ENCODE data around the gene NUDT3.
"Not testable (repeated sequence)": the region's sequence is repeated elsewhere in the genome, so short reads cannot be mapped to it uniquely, and the experiment has no call there.

Gene NUDT3

DNA sequence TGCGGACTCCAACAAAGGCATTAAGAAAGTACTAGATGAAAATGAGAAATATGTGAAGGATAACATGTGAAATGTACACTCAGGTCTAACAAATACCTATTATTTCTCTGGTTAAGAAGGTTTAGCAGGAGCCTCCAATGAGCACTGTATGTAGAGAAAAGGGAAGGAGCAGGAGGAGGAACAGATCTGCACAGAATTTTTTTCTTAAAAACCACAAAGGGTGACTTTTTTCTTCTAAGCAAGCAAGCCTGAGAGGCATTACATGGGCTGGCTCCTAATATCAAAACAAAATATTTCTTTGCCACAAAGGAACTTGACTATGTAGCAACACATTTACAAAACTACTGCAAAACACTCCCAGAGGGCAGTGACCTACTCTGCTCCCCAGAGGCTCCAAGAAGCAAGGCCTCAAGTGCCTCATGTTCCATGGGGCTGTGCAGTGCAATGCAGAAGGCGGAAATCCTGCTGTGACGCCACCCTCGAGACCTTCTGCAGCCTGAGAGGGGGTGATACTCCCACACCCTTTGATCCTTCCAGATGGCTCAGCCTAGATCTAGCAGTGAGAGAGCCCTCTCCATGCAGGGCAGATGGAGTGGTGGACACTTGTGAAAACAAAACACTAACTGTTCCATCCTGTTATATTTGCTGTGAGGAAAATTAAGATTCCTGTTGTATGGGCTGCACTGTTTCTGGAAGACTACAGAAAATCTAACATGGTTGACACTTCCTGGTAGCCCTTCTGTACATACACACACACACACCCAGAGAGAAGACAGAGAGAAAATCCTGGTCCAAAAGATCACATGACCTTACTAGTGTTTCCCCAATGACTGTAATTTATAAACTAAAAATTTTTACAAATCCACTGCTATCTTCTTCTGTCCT is 107.7 kb downstream of the NUDT3 start:
- DNase-seq: no peak

- no peak for DNase-seq
Observed at GRCh38 chr6:34281702-34282334, 110.7 kb downstream of the NUDT3 start.

DNA sequence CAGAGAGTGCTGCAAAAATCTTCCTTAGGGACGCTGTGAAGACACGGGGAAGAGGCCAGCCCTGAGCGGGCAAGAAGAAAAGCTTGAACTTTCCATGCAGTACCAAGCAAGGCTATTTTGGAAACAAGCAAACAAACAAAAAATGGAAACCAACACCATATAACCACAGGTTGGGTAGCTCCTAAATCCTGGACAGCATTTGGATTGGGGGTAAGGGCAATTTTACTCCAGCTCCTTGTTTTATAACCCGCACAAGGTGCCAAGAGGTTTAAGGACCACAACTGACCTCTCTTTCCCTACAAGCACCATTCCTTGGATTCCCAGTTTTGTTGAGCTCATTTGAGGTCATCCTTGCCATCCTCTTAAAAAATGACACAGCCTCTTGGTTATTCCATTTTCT is 112.3 kb downstream of the NUDT3 start:
- DNase-seq: no peak

DNA sequence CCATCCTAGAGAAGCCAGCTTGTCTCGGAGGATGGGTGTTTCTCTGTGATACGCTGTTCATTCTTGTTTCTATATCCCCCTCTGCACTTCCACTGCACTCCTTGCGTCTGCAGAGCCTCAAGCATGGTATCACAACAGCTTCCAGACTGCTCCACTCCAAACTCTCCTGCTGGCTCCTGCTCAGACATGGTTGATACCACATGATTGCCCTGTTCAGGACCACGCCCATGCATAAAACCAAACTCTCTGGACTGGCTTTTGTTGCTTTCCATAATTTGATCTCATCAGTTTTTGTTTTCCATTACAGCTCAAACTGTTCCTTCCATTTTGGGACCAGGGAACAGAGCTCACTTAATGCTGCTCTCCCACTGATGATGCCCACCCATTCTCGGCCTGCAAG is 113.6 kb downstream of the NUDT3 start:
- DNase-seq: no peak

- no peak for DNase-seq
Observed at GRCh38 chr6:34277763-34278112, 114.7 kb downstream of the NUDT3 start.

DNA sequence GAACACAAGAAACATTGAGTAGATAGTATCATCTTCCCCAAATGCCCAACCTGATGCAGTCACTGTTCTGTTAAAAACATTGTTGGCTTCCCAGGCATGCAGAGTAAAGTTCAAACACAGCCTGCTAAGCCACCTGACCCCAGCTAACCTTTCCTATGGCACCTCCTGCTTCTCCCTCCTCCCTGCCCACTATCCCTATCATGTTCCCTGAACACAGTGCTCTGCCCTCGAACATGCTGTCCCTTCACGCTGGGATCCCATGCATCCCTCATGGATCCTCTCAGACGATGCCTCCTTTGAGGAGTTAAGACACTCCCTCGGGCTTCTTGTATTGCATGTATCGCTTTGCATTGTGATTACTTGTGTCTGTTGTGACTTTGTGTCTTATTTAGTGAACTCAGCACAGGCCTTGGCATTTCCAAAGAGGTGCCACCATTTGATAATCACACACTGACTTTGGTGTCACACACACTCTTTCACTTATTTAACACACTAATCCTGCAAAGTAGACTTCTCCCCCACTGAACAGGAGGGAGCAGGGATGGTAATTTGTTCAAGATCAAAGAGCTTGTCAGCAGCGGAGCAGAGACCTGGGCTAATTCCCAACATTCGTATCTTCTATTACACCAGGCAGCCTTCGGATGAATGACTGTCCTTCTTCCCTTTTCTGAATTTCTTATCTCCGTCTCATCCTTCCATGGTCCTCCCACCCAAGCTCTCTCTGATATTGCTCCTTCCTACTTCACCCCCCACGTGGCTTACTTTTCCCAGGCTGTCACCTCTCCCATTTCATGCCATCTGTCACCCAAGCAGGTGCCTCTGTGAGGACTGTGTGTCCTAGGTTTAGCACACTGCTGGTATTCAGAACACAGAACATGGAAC is 115.3 kb downstream of the NUDT3 start:
- DNase-seq: no peak

DNA sequence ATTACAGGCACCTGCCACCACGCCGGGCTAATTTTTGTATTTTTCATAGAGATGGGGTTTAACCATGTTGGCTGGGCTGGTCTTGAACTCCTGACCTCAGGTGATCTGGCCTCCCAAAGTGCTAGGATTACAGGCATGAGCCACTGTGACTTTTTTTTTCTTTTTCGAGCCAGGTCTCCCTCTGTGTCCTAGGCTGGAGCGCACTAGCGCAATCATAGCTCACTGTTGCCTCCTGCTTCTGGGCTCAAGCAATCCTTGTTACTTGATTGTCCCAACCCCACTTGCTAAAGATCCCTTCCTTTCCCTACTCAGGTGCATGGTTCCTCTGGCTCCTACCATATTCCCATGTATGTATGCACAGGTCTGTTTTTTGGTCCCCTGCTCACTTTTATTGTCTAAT is 116.3 kb downstream of the NUDT3 start:
- DNase-seq: no peak

- no peak for DNase-seq
Observed at GRCh38 chr6:34275128-34275804, 117.2 kb downstream of the NUDT3 start.

- DNase-seq: no peak
Observed at GRCh38 chr6:34274129-34274528, 118.3 kb downstream of the NUDT3 start.

- DNase-seq: no peak
Observed at GRCh38 chr6:34273242-34273805, 119.1 kb downstream of the NUDT3 start.

- no peak for DNase-seq
Observed at GRCh38 chr6:34272013-34272926, 120.2 kb downstream of the NUDT3 start.

GRCh38 chr6:34269658-34270341 is 122.7 kb downstream of the NUDT3 start:
- DNase-seq: not testable (repeated sequence)

DNA sequence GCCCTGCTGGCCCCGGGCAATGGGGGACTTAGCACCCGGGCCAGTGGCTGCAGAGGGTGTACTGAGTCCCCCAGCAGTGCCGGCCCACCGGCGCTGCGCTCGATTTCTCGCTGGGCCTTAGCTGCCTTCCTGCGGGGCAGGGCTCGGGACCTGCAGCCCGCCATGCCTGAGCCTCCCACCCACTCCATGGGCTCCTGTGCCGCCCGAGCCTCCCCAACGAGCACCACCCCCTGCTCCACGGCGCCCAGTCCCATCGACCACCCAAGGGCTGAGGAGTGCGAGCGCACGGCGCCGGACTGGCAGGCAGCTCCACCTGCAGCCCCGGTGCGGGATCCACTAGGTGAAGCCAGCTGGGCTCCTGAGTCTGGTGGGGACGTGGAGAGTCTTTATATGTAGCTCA is 123.3 kb downstream of the NUDT3 start:
- not testable (repeated sequence) for DNase-seq

DNA sequence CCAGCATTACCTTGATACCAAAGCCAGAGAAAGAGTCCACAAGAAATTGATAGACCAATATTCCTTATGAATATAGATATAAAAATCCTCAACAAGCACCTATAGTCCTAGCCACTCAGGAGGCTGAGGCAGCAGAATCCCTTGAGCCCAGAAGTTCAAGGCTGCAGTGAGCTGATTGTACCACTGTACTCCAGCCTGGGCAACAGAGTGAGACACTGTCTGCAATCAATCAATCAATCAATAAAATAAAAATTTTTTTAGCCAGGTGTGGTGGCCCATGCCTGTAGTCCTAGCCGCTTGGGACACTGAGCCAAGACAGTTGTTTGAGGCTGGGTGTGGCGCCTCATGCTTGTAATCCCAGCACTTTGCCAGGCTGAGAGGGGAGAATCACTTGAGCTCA is 124.7 kb downstream of the NUDT3 start:
- DNase-seq: no peak

DNA sequence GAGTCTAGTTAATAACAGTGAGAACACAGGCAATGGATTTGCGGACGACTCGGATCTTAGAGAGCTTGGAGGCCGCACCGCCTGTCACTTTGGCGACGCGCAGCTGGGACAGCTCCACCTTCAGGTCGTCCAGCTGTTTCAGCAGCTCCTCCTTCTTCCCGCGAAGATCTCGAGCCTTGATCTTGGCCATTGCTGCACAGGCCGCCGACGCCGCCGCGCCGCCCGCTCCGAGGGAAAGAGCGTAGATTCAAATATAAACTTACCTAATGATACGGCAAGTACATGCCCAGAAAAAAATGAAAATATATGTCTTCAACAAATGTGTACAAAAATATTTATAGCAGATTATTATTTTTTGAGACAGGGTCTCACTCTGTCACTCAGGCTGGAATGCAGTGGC is 129.0 kb downstream of the NUDT3 start:
- DNase-seq: not testable (repeated sequence)

- no peak for DNase-seq
Observed at GRCh38 chr6:34260576-34261267, 131.7 kb downstream of the NUDT3 start.

GRCh38 chr6:34259529-34260069 is 132.9 kb downstream of the NUDT3 start:
- no peak for DNase-seq

- not testable (repeated sequence) for DNase-seq
Observed at GRCh38 chr6:34252395-34252794, 140.1 kb downstream of the NUDT3 start.

DNA sequence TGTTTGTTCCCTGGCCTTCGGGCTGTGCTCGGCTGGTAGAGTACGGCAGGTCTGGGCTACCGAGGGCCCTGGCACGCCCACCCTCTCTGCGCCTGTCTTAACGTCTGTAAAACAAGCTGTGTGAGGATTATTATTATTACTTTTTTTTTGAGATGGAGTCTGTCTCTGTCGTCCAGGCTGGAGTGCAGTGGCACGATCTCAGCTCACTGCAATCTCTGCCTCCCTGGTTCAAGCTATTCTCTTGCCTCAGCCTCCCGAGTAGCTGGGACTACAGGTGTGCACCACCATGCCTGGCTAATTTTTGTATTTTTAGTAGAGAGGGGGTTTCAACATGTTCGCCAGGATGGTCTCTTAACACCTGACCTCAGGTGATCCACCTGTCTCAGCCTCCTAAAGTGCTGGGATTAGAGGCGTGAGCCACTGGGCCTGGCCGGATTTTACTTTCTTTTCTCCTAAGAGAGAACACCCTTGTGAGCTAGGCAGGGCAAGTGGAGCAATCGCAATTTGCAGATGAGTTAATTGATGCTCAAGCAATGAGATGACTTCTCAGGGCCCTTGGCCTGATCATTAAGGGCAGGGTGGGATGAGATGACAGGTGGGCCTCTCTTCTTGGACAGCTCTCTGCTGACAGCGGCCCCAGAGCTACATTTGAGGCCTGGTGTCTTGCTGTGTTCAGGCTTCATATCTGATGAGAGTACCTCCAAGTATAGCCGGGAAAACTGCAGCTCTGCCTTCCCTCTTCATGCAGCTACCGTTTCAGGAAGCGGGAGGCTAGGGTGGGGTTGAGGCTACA is 142.8 kb downstream of the NUDT3 start:
- no peak for DNase-seq
